ENCODE data around the gene ADAM19. TPM values are rescaled to one million over a fixed set of nuclear protein-coding genes. Genes with fewer than 3 reads are reported as not detected.

ADAM19 gene
- total RNA-seq, 1 experiment from 2014 or later, result 3.5 TPM

- no peaks in the 10 kb centered on the region for H3K27me3 ChIP-seq (ENCODE audit: control insufficient read depth, insufficient read depth, low read length)
- no peaks in the 10 kb centered on the region for H3K4me1 ChIP-seq (ENCODE audit: control insufficient read depth, insufficient read depth, low read length)
- peak; percentile 71 for ATAC-seq
- BruUV-seq (replicated peaks), result no TSS peak
- ChIA-PET POLR2A (no interaction called here), CTCF (no interaction called here)
- no peak for DNase-seq (ENCODE audit: low read depth, low spot score)
- no peak overlapping the region for H3K27ac ChIP-seq (ENCODE audit: low read length)
- no peaks in the 10 kb centered on the region for H3K36me3 ChIP-seq (ENCODE audit: control insufficient read depth, insufficient read depth, low read length)
- no peak overlapping the region for H3K4me3 ChIP-seq (ENCODE audit: low read depth in 2 of 2, low read length in 2 of 2)
- intact Hi-C loops (cut with micrococcal nuclease; ENCODE audit: unreplicated experiment) (no loop called here), in situ Hi-C loops (cut with HindIII; ENCODE audit: low pct_unique_long_range_greater_than_20kb, low sequenced_read_pairs) (no loop called here)
- no peaks in the 10 kb centered on the region for H3K9me3 ChIP-seq (ENCODE audit: control insufficient read depth, insufficient read depth, low read depth, low read length)
- TF ChIP-seq TCF7L2 (IDR thresholded peaks at IDR 0.05; ENCODE audit: low read depth, low read length), result no peak
- TF ChIP-seq, protein P1, sequence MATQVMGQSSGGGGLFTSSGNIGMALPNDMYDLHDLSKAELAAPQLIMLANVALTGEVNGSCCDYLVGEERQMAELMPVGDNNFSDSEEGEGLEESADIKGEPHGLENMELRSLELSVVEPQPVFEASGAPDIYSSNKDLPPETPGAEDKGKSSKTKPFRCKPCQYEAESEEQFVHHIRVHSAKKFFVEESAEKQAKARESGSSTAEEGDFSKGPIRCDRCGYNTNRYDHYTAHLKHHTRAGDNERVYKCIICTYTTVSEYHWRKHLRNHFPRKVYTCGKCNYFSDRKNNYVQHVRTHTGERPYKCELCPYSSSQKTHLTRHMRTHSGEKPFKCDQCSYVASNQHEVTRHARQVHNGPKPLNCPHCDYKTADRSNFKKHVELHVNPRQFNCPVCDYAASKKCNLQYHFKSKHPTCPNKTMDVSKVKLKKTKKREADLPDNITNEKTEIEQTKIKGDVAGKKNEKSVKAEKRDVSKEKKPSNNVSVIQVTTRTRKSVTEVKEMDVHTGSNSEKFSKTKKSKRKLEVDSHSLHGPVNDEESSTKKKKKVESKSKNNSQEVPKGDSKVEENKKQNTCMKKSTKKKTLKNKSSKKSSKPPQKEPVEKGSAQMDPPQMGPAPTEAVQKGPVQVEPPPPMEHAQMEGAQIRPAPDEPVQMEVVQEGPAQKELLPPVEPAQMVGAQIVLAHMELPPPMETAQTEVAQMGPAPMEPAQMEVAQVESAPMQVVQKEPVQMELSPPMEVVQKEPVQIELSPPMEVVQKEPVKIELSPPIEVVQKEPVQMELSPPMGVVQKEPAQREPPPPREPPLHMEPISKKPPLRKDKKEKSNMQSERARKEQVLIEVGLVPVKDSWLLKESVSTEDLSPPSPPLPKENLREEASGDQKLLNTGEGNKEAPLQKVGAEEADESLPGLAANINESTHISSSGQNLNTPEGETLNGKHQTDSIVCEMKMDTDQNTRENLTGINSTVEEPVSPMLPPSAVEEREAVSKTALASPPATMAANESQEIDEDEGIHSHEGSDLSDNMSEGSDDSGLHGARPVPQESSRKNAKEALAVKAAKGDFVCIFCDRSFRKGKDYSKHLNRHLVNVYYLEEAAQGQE (IDR thresholded peaks at IDR 0.05; ENCODE audit: insufficient read depth in 1 of 2, low read depth in 2 of 2, low read length in 1 of 2), result no peak
- no peak for TF ChIP-seq CTCF (IDR thresholded peaks at IDR 0.05)
Measured at GRCh38 chr5:157607371-157608161, 32.0 kb upstream of the ADAM19 start.

GRCh38 chr5:157606046-157606445 is 30.5 kb upstream of the ADAM19 start:
- Histone ChIP-seq H3K27me3 (ENCODE audit: control insufficient read depth, insufficient read depth, low read length) (no peaks in the 10 kb centered on the region), H3K27ac (ENCODE audit: low read length) (no peak overlapping the region), H3K9me3 (ENCODE audit: control insufficient read depth, insufficient read depth, low read depth, low read length) (no peaks in the 10 kb centered on the region), H3K36me3 (ENCODE audit: control insufficient read depth, insufficient read depth, low read length) (no peaks in the 10 kb centered on the region), H3K4me1 (ENCODE audit: control insufficient read depth, insufficient read depth, low read length) (no peaks in the 10 kb centered on the region), H3K4me3 (ENCODE audit: low read depth in 2 of 2, low read length in 2 of 2) (no peak overlapping the region)
- TF ChIP-seq POLR2AphosphoS5 (IDR thresholded peaks at IDR 0.05; ENCODE audit: low read depth, low read length) (no peak), SIN3A (IDR thresholded peaks at IDR 0.05; ENCODE audit: borderline replicate concordance, insufficient read depth, low read depth, low read length) (no peak), TCF7L2 (IDR thresholded peaks at IDR 0.05; ENCODE audit: low read depth, low read length) (no peak), CTCF (IDR thresholded peaks at IDR 0.05) (no peak)
- TF ChIP-seq, protein P1 (IDR thresholded peaks at IDR 0.05; ENCODE audit: insufficient read depth in 1 of 2, low read depth in 2 of 2, low read length in 1 of 2), result no peak
- no TSS peak for BruUV-seq (replicated peaks)
- ChIA-PET POLR2A (no interaction called here), CTCF (no interaction called here)
- intact Hi-C loops (cut with micrococcal nuclease; ENCODE audit: unreplicated experiment) (no loop called here), in situ Hi-C loops (cut with HindIII; ENCODE audit: low pct_unique_long_range_greater_than_20kb, low sequenced_read_pairs) (no loop called here)
- ATAC-seq (no peak), DNase-seq (ENCODE audit: low read depth, low spot score) (no peak)

All from Panc1 (cell line).